Loucy (cell line): ENCODE measurements around the gene HEG1.

Experiments used
- CTCF ChIP-seq: fragments of 200-600 bp; sonication (generic); conservative IDR thresholded peaks from 2 replicates; pipeline ENCODE4 v1.5.1; 2014; ENCODE audit warnings: mild to moderate bottlenecking, antibody characterized with exemption, low read length
- EZH2phosphoT487 ChIP-seq: fragments of 200-600 bp; IDR thresholded peaks from 2 replicates; pipeline ENCODE4 v1.6.1; 2018; ENCODE audit warnings: antibody characterized with exemption, mild to moderate bottlenecking, moderate library complexity, borderline replicate concordance

- TF ChIP-seq CTCF, result no peak
- TF ChIP-seq EZH2phosphoT487, result no peak
Measured at GRCh38 chr3:124997303-124998246, 58.2 kb downstream of the HEG1 start.
